Right lobe of liver (tissue), 6 donors: ENCODE data around the gene DYNLL2. TPM values are rescaled to one million over a fixed set of nuclear protein-coding genes. Genes with fewer than 3 reads are reported as not detected.
"Not testable (repeated sequence)": the region's sequence is repeated elsewhere in the genome, so short reads cannot be mapped to it uniquely, and the experiment has no call there.

Source experiments
- ATAC-seq, 4 donors: fragments of 200-7000 bp; cut with Tn5 transposase; one replicate each; pipeline ENCODE4 v1.9.1; 2020; ENCODE audit warnings: mild to moderate bottlenecking in 4 of 4, moderate library complexity in 4 of 4
- DNase-seq, 3 donors: peaks; one replicate each; pipeline ENCODE4 v3.0.0-alpha.2; 2020
- H3K27ac ChIP-seq, 3 donors: fragments of 200-600 bp; one replicate each; pipeline ENCODE4 v1.8.0; 2022
- H3K27me3 ChIP-seq, 2 donors: fragments of 200-600 bp; one replicate each; pipeline ENCODE4 v1.8.0; 2022
- H3K36me3 ChIP-seq, 4 donors: fragments of 200-600 bp; sonication (generic) in 1 of 4; one replicate each; pipeline versions ENCODE4 v1.5.1 to v1.8.0; 2017 to 2022; ENCODE audit warnings: control low read depth in 1 of 4
- H3K4me1 ChIP-seq, 4 donors: fragments of 200-600 bp; sonication (generic) in 1 of 4; one replicate each; pipeline versions ENCODE4 v1.5.1 to v1.8.0; 2017 to 2022; ENCODE audit warnings: control low read depth in 1 of 4
- H3K4me3 ChIP-seq, 3 donors: fragments of 200-600 bp; one replicate each; pipeline ENCODE4 v1.8.0; 2022
- H3K9me3 ChIP-seq, 4 donors: fragments of 200-600 bp; sonication (generic) in 1 of 4; one replicate each; pipeline versions ENCODE4 v1.5.1 to v1.8.0; 2017 to 2022; ENCODE audit warnings: control low read depth in 1 of 4
- CTCF ChIP-seq, 4 donors: fragments of 200-600 bp in 3 of 4; fragments of 450-650 bp in 1 of 4; IDR thresholded peaks; one replicate each; pipeline versions ENCODE4 v1.5.1 to v1.8.0; 2016 to 2022; ENCODE audit warnings: antibody characterized with exemption in 4 of 4, mild to moderate bottlenecking in 2 of 4
- POLR2A ChIP-seq: fragments of 450-650 bp; IDR thresholded peaks from one replicate; pipeline ENCODE4 v1.6.1; 2017; ENCODE audit warnings: antibody characterized with exemption, mild to moderate bottlenecking
- WGBS: methylation state at CpG from one replicate; pipeline ENCODE4 v1.1.6; 2018; ENCODE audit warnings: low coverage, low lambda C conversion rate; ENCODE audit not compliant: insufficient coverage; ENCODE audit errors: missing lambda C conversion rate; 5-methylcytosine and 5-hydroxymethylcytosine counted together
- intact Hi-C, 2 donors: fragments of 100-400 bp; cut with DNase I; formaldehyde crosslinking; loops; one replicate each; pipeline versions ENCODE4 v1.11.2 to v1.14.1; 2022
- total RNA-seq, 6 experiments: library from RNA; depleted of rRNA in 2 of 6; stranded (reverse); fragments of >200 nt in 2 of 6; fragmentation: NEBNext Ultra II Directional in 3 of 6; extraction: Animal tissue kit (Norgen Biotek cat#: 25700) in 3 of 6; gene quantifications; one replicate each; pipeline versions ENCODE4 v1.1.0 to v1.2.4, GENCODE V29; 2016 to 2023
- donor health status: DM: no; HTN: yes; CAD: no.
- donor health status: DM: no; HTN: no; CAD: no.
- donor health status: DM: no; HTN: no; CAD: no.
- donor health status: DM: no; HTN: yes; CAD: no.
- donor health status: DM: no; HTN: yes; CAD: no.

The DYNLL2 gene
- total RNA-seq, 6 experiments from 2014 or later, result 13.3 to 28.7 (median 17.7) TPM

- no peaks in the 10 kb centered on the region for H3K9me3 ChIP-seq
- no peak overlapping the region for H3K4me3 ChIP-seq
- H3K27me3 ChIP-seq, result no peaks in the 10 kb centered on the region
- 67% methylated on average over 3 of the region's 4 CpGs for WGBS
- no peak for DNase-seq
- TF ChIP-seq CTCF (IDR thresholded peaks at IDR 0.05) (no peak), POLR2A (no peak)
- H3K36me3 ChIP-seq, result peaks cover 0 to 15% (median 6%) of the 10 kb centered on the region in 4 donors
- no peak overlapping the region for H3K27ac ChIP-seq
- intact Hi-C loops, result no loop called here
- ATAC-seq, result no peak
- no peaks in the 10 kb centered on the region for H3K4me1 ChIP-seq
Observed at GRCh38 chr17:58096892-58097291, 13.7 kb downstream of the DYNLL2 start.

GRCh38 chr17:58097384-58098088 lies 14.3 kb downstream of the DYNLL2 start:
- no peak overlapping the region for H3K27ac ChIP-seq
- no peaks in the 10 kb centered on the region for H3K4me1 ChIP-seq
- no peaks in the 10 kb centered on the region for H3K27me3 ChIP-seq
- H3K4me3 ChIP-seq, result no peak overlapping the region
- ATAC-seq, result peak in 3 of 4 donors; percentile 28 to 53 (median 51)
- H3K36me3 ChIP-seq, result peaks cover 0 to 9% (median 3%) of the 10 kb centered on the region in 4 donors
- intact Hi-C loops, result no loop called here
- no peaks in the 10 kb centered on the region for H3K9me3 ChIP-seq
- TF ChIP-seq CTCF (IDR thresholded peaks at IDR 0.05), result no peak
- no peak for TF ChIP-seq POLR2A
- DNase-seq, result no peak

DNA sequence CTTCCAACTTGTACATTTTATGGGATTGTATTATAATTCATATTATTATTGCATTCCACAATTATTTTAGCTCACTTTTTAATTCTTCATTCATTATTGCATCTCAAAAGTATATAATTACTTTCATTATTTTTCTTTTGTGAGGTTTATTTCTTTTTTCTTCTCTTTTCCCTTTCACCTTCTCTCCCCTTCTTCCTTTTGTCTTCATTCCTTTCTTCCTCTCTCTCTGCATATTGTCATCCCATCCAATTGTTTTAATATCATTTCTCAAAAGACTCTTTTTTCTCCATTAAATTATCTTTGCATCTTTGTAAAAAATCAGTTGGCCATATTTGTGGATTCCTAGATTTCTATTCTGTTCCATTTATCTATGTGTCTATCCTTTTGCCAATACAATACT lies 17.3 kb downstream of the DYNLL2 start:
- no peak for DNase-seq
- Histone ChIP-seq H3K27me3 (no peaks in the 10 kb centered on the region), H3K9me3 (no peaks in the 10 kb centered on the region), H3K36me3 (no peaks in the 10 kb centered on the region), H3K4me1 (no peaks in the 10 kb centered on the region), H3K4me3 (no peak overlapping the region), H3K27ac (no peak overlapping the region)
- TF ChIP-seq CTCF (IDR thresholded peaks at IDR 0.05) (no peak), POLR2A (no peak)
- no peak for ATAC-seq
- intact Hi-C loops, result no loop called here

DNA sequence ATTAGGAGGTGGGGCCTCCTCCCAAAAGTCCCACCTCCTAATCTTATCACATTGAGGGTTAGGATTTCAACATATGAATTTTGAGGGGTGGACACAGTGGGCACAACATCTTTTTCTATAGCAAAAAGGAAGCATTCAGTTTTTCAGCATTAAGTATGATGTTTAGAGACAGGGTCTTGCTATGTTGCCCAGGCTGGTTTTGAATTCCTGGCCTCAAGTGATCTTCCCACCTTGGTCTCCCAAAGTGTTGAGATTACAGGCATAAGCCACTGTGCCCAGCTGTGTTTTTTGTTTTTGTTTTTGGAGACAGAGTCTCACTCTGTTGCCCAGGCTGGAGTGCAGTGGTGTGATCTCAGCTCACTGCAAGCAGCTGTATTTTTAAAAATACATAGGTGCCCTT lies 18.7 kb downstream of the DYNLL2 start:
- H3K9me3 ChIP-seq, H3K36me3 ChIP-seq, H3K27me3 ChIP-seq, ATAC-seq, intact Hi-C loops, H3K4me1 ChIP-seq, H3K4me3 ChIP-seq, H3K27ac ChIP-seq: not testable (repeated sequence)
- DNase-seq, result peak in 1 of 3 donors; percentile 4

- DNase-seq (no peak), ATAC-seq (no peak)
- 69% methylated on average over 1 of the region's 1 CpG for WGBS
- no peaks in the 10 kb centered on the region for H3K4me1 ChIP-seq
- H3K36me3 ChIP-seq, result no peaks in the 10 kb centered on the region
- intact Hi-C loops, result no loop called here
- TF ChIP-seq POLR2A (no peak), CTCF (IDR thresholded peaks at IDR 0.05) (no peak)
- no peak overlapping the region for H3K27ac ChIP-seq
- no peaks in the 10 kb centered on the region for H3K27me3 ChIP-seq
- no peaks in the 10 kb centered on the region for H3K9me3 ChIP-seq
- no peak overlapping the region for H3K4me3 ChIP-seq
Observed at GRCh38 chr17:58105093-58105492, 21.9 kb downstream of the DYNLL2 start.
